GM06990 (cell line): ENCODE results near the gene APCDD1L.

ENCODE experiments used
- DNase-seq: peaks from one replicate; pipeline ENCODE4 v3.0.0-alpha.2; 2011; ENCODE audit not compliant: insufficient read length; ENCODE audit errors: extremely low read depth
- H3K27me3 ChIP-seq: replicated peaks from 2 replicates; pipeline ENCODE4 v1.6.0; 2011; ENCODE audit warnings: low read length; ENCODE audit not compliant: control insufficient read depth, insufficient read depth
- H3K36me3 ChIP-seq: 2 replicates; pipeline ENCODE4 v1.5.1; 2011; ENCODE audit warnings: low read length; ENCODE audit not compliant: control insufficient read depth, insufficient read depth
- H3K4me3 ChIP-seq: replicated peaks from 2 replicates; pipeline ENCODE4 v1.5.1; 2011; ENCODE audit warnings: low read depth, mild to moderate bottlenecking, control low read depth, low read length
- TF ChIP-seq, protein P1 (sequence below): IDR thresholded peaks from 2 replicates; pipeline ENCODE4 v1.5.1; 2011; ENCODE audit warnings: low read length, control low read depth, mild to moderate bottlenecking, inconsistent platforms; ENCODE audit not compliant: insufficient read depth, poor library complexity, severe bottlenecking

APCDD1L gene

DNA sequence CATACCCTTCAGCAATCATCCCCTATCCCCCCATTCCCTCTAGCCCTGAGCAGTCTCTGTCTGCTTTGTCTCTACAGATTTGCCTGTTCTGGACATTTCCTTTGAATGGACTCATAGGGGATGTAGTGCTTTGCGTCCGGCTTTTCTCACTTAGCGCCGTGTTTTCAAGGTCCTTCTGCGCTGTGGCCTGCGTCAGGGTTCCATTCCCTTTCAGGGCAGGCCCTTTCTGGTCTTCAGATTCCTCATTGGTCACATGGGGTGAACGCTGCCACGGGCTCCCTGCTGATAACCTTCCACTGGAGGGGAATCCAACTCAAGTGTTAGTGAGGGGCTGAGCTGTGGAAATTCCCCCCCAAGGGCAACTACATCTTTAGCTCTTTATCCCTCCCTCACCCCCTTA is 36.4 kb upstream of the APCDD1L start:
- H3K4me3 ChIP-seq: no peak overlapping the region
- H3K36me3 ChIP-seq: no peaks in the 10 kb centered on the region
- peaks cover 1% of the 10 kb centered on the region for H3K27me3 ChIP-seq
- DNase-seq: no peak
- TF ChIP-seq, protein P1, sequence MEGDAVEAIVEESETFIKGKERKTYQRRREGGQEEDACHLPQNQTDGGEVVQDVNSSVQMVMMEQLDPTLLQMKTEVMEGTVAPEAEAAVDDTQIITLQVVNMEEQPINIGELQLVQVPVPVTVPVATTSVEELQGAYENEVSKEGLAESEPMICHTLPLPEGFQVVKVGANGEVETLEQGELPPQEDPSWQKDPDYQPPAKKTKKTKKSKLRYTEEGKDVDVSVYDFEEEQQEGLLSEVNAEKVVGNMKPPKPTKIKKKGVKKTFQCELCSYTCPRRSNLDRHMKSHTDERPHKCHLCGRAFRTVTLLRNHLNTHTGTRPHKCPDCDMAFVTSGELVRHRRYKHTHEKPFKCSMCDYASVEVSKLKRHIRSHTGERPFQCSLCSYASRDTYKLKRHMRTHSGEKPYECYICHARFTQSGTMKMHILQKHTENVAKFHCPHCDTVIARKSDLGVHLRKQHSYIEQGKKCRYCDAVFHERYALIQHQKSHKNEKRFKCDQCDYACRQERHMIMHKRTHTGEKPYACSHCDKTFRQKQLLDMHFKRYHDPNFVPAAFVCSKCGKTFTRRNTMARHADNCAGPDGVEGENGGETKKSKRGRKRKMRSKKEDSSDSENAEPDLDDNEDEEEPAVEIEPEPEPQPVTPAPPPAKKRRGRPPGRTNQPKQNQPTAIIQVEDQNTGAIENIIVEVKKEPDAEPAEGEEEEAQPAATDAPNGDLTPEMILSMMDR: no peak

DNA sequence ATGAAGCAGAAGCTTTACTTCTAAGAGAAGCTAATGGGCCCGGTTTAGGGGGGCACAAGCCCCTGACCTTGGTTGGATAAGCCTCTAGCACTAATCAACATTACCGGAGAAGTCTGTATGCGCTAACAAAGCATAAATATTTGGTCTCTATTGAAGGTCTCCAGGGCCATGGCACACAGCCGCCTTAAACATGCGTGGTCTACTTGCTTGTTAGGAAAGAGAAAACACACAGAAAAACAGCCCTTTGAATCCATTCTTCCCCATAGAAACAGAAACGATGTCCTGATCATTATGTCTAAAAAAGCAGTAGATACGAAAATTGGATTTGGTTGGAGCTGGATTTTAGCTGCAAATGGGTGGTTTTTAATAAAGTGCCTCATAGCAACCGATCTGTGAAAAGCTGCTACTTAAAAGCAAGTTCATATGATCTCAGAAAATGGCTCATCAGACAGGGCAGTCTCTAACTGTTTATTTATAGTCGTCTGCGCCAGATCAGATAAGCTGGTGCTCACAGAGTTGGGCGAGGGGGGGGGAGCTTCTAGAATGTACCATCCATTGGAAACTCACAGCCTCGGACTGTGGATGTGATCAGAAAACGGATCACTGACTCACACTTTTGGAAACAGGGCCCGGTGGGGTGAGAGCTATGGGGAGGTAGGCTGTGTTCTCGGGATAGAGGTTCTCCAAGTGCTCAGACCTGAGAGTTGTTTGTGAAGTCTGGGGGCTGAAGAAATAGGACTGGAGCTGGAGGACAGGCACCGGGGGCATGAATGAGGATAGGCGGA is 35.3 kb upstream of the APCDD1L start:
- TF ChIP-seq, protein P1: no peak
- no peak overlapping the region for H3K4me3 ChIP-seq
- H3K27me3 ChIP-seq: peaks cover 1% of the 10 kb centered on the region
- no peak for DNase-seq
- no peaks in the 10 kb centered on the region for H3K36me3 ChIP-seq

DNA sequence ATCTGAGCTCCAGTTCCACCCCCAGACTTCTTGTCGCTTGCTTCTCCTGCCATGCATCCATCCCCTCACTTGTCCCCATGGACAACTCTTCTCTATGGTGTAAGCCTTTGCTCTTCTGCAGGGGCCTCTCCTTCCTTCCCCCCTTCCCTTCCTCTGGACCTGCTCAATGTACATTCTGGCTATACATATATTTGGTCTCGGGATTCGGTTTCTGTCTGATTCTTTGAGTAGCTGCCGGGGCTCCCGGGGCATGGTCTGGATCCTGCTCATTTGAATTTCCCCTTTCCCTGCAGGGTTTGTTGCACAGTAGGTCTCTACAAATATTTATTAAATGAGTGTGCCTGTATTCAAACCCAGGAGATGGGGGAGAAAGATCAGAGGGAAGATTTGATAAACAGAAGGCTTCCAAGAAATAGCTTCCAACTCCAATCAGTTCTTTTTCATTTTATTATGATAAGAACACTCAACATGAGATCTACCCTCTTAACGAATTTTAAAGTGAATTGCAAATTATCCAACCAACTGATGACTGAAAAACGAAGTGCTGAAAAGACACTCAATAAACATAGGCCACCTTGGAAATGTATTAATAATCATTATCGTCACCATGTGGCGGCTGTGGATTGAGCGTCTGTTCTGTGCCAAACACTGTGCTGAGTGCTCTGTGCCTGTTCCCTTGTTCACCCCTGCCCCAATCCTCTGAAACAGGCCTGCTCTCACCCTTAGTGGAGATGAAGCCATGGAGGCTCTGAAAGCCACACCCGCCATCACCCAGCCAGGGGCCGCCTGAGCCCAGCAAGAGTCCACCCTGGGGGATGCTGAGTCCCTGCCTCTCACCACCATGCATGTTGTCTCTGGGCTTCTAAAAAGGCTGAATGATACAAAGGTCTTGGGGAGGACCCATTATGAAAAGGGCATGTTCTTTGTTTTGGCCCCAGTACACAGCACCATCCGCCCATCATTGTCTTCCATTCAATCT is 34.3 kb upstream of the APCDD1L start:
- TF ChIP-seq, protein P1: no peak
- no peaks in the 10 kb centered on the region for H3K36me3 ChIP-seq
- peaks cover 1% of the 10 kb centered on the region for H3K27me3 ChIP-seq
- DNase-seq: no peak
- no peak overlapping the region for H3K4me3 ChIP-seq

DNA sequence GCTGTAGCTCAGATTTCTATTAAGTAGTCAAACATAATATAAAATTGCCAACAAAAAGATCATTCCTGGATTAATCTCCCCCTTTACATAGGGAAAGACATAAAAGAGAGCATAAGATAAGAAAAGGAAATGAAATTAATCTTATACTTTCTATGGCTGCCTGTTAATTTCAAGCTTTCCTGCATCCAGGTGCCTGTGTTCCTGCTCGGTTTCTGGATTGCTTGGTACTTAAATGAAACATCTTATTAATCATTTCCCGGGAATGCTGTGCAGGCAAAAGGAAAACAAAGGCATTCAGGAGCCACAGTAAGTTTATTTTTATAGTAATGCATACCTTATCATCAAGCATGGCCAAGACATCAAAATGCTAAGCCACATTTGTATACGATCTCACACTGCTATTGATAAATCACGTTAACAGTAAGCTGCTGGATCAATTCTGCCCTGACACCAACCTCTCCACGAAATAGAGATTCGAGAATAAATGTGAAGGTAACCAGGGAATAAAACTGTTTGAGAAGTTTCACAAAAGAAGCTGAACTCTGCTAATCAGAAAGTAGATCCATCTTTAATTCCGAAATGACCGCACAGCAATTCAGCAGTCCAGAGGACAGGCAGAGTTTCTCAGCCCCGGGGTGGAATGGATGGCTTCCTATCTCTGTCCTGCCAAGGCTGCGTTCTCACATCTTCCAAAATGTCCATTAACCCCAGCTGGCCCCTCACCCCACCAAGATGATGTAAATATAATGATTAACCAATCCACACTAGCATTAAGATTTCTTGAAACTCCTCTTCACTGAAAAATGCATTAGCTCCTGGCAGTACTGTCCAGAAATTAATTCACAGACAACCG is 32.6 kb upstream of the APCDD1L start:
- Histone ChIP-seq H3K4me3 (no peak overlapping the region), H3K27me3 (peaks cover 1% of the 10 kb centered on the region), H3K36me3 (no peaks in the 10 kb centered on the region)
- DNase-seq: no peak
- TF ChIP-seq, protein P1: no peak
